HepG2 (cell line): ENCODE results near the gene BTN1A1. TPM values are rescaled to one million over a fixed set of nuclear protein-coding genes. Genes with fewer than 3 reads are reported as not detected.

Source experiments
- CEBPG ChIP-seq: IDR thresholded peaks from 2 replicates; pipeline ENCODE4 v1.6.1; 2016
- CHD4 ChIP-seq: fragments of 200-600 bp; sonication (generic); IDR thresholded peaks from 2 replicates; pipeline ENCODE4 v1.7.0; 2017; ENCODE audit warnings: mild to moderate bottlenecking, low read length, borderline replicate concordance
- HNF4G ChIP-seq, 2 experiments: sonication (generic) in 1 of 2; formaldehyde crosslinking in 1 of 2; IDR thresholded peaks; 2 replicates each; pipeline versions ENCODE4 v1.4.0 to v1.6.1; 2011 to 2020; ENCODE audit warnings: borderline replicate concordance in 2 of 2, low read depth in 2 of 2, mild to moderate bottlenecking in 2 of 2, low read length in 1 of 2, missing genetic modification reagents in 1 of 2, moderate library complexity in 1 of 2
- ISL2 ChIP-seq: sonication (generic); formaldehyde crosslinking; IDR thresholded peaks from 2 replicates; pipeline ENCODE4 v1.5.0; 2020; ENCODE audit warnings: missing genetic modification reagents
- MAF1 ChIP-seq: sonication (generic); formaldehyde crosslinking; IDR thresholded peaks from 2 replicates; pipeline ENCODE4 v1.5.0; 2020; ENCODE audit warnings: missing genetic modification reagents, borderline replicate concordance
- PRDM15 ChIP-seq: sonication (generic); formaldehyde crosslinking; IDR thresholded peaks from 2 replicates; pipeline ENCODE4 v1.4.0; 2020; ENCODE audit warnings: missing genetic modification reagents
- RARG ChIP-seq: sonication (generic); formaldehyde crosslinking; IDR thresholded peaks from 2 replicates; pipeline ENCODE4 v1.4.0; 2020; ENCODE audit warnings: low read depth, mild to moderate bottlenecking, missing genetic modification reagents
- REXO4 ChIP-seq: sonication (generic); formaldehyde crosslinking; IDR thresholded peaks from 2 replicates; pipeline ENCODE4 v1.8.0; 2022; ENCODE audit warnings: missing genetic modification reagents, mild to moderate bottlenecking, borderline replicate concordance
- RFXAP ChIP-seq: sonication (generic); formaldehyde crosslinking; IDR thresholded peaks from 2 replicates; pipeline ENCODE4 v1.4.0; 2020; ENCODE audit warnings: missing genetic modification reagents, borderline replicate concordance
- ZMYM4 ChIP-seq: sonication (generic); formaldehyde crosslinking; IDR thresholded peaks from 2 replicates; pipeline ENCODE4 v1.8.1; 2023; ENCODE audit warnings: mild to moderate bottlenecking, missing genetic modification reagents
- ZNF318 ChIP-seq: sonication (generic); formaldehyde crosslinking; IDR thresholded peaks from 2 replicates; pipeline ENCODE4 v1.4.0; 2020; ENCODE audit warnings: mild to moderate bottlenecking, missing genetic modification reagents
- ZNF510 ChIP-seq: sonication (generic); formaldehyde crosslinking; IDR thresholded peaks from 2 replicates; pipeline ENCODE4 v1.4.0; 2020; ENCODE audit warnings: low read depth, mild to moderate bottlenecking, missing genetic modification reagents
- ZNF597 ChIP-seq: sonication (generic); formaldehyde crosslinking; IDR thresholded peaks from 2 replicates; pipeline ENCODE4 v1.5.0; 2020; ENCODE audit warnings: missing genetic modification reagents
- ZNF749 ChIP-seq: sonication (generic); formaldehyde crosslinking; IDR thresholded peaks from 2 replicates; pipeline ENCODE4 v1.8.0; 2022; ENCODE audit warnings: mild to moderate bottlenecking, missing genetic modification reagents, moderate library complexity, borderline replicate concordance
- ZSCAN31 ChIP-seq: sonication (generic); formaldehyde crosslinking; IDR thresholded peaks from 2 replicates; pipeline ENCODE4 v1.5.0; 2020; ENCODE audit warnings: low read depth, mild to moderate bottlenecking, missing genetic modification reagents
- polyA plus RNA-seq, 8 experiments: library from polyadenylated mRNA; depleted of rRNA in 3 of 8; stranded (reverse) in 7 of 8; unstranded in 1 of 8; fragments of >200 nt; fragmentation: Illumina TruSeq in 4 of 8; extraction: Trizol in 4 of 8; gene quantifications; 2 replicates each; pipeline versions ENCODE4 v1.2.1 to v1.2.3, GENCODE V29; 2011 to 2016; ENCODE audit warnings: low read depth in 4 of 8, missing spikeins in 1 of 8, mixed read lengths in 1 of 8; ENCODE audit not compliant: insufficient read depth in 1 of 8
- total RNA-seq, 5 experiments: library from RNA; depleted of rRNA; stranded (reverse); fragments of >200 nt; fragmentation: Illumina TruSeq; extraction: Trizol; gene quantifications; 2 replicates each; pipeline ENCODE4 v1.2.3, GENCODE V29; 2016; ENCODE audit warnings: low read depth in 1 of 5

Gene BTN1A1
- total and polyA plus RNA-seq, 2 of the 13 experiments (the other 11 are each of a cell fraction or from before 2014, with no cell fraction given): 0.04 TPM; not detected in 1

- 0 out of 2 replicates have a peak, but pooled peaks have one; percentile 13 for TF ChIP-seq ZSCAN31
- peak; percentile 70 for TF ChIP-seq ISL2 (CRISPR knock-in tag)
- peak; percentile 14; the same call in 1 of the 2 replicates for TF ChIP-seq CEBPG (CRISPR knock-in tag)
- TF ChIP-seq PRDM15 (CRISPR knock-in tag): 0 out of 2 replicates have a peak, but pooled peaks have one; percentile 36
- peak; percentile 96; the same call in 1 of the 2 replicates for TF ChIP-seq CHD4
- TF ChIP-seq RARG (CRISPR knock-in tag): no peak
- no peak for TF ChIP-seq ZNF510
- no peak for TF ChIP-seq ZNF749 (CRISPR knock-in tag)
- TF ChIP-seq REXO4 (CRISPR knock-in tag): no peak
- peak; percentile 99 for TF ChIP-seq MAF1 (CRISPR knock-in tag)
- TF ChIP-seq RFXAP (CRISPR knock-in tag): peak; percentile 78; the same call in 1 of the 2 replicates
- no peak for TF ChIP-seq ZNF318
- TF ChIP-seq HNF4G (IDR thresholded peaks at IDR 0.05; ENCODE audit: borderline replicate concordance, low read depth, low read length): no peak
- no peak for TF ChIP-seq HNF4G (CRISPR knock-in tag; IDR thresholded peaks at IDR 0.05; ENCODE audit: borderline replicate concordance, low read depth)
- TF ChIP-seq ZMYM4 (CRISPR knock-in tag): peak; percentile 58; the same call in 1 of the 2 replicates
- peak; percentile 95; the same call in 1 of the 2 replicates for TF ChIP-seq ZNF597 (CRISPR knock-in tag)
These were observed 53.7 kb downstream of the BTN1A1 start (continued) for GRCh38 chr6:26553635-26554446.
